GM12864 (cell line): ENCODE data around the gene AKT3.

Experiments
- DNase-seq: peaks from one replicate; pipeline ENCODE4 v3.0.0-alpha.2; 2011; ENCODE audit warnings: low read depth
- H3K4me3 ChIP-seq: 2 replicates; pipeline ENCODE4 v1.5.1; 2011; ENCODE audit warnings: mild to moderate bottlenecking, low read depth, low read length, control low read depth
- CTCF ChIP-seq: IDR thresholded peaks from 2 replicates; pipeline ENCODE4 v1.5.1; 2011; ENCODE audit warnings: low read depth, mild to moderate bottlenecking, moderate library complexity, low read length, control low read depth, inconsistent platforms; ENCODE audit errors: missing control alignments

Gene AKT3

GRCh38 chr1:243457363-243457982 is 392.6 kb downstream of the AKT3 start:
- H3K4me3 ChIP-seq, result no peak overlapping the region
- no peak for DNase-seq
- no peak for TF ChIP-seq CTCF

GRCh38 chr1:243455760-243456651 is 394.0 kb downstream of the AKT3 start:
- no peak for DNase-seq
- H3K4me3 ChIP-seq, result no peak overlapping the region
- TF ChIP-seq CTCF, result no peak

- no peak for DNase-seq
- H3K4me3 ChIP-seq, result no peak overlapping the region
- no peak for TF ChIP-seq CTCF
Observed at GRCh38 chr1:243454328-243454997, 395.6 kb downstream of the AKT3 start.

- no peak for DNase-seq
- H3K4me3 ChIP-seq, result no peak overlapping the region
- TF ChIP-seq CTCF, result no peak
Observed at GRCh38 chr1:243452092-243452491, 398.0 kb downstream of the AKT3 start.

- no peak for TF ChIP-seq CTCF
- DNase-seq, result no peak
- H3K4me3 ChIP-seq, result no peak overlapping the region
Observed at GRCh38 chr1:243449373-243449772, 400.7 kb downstream of the AKT3 start.

GRCh38 chr1:243447844-243448243 is 402.2 kb downstream of the AKT3 start:
- no peak overlapping the region for H3K4me3 ChIP-seq
- TF ChIP-seq CTCF, result no peak
- no peak for DNase-seq
